Measurements from ENCODE around the gene CSNK1D. TPM values are rescaled to one million over a fixed set of nuclear protein-coding genes. Genes with fewer than 3 reads are reported as not detected.

Gene CSNK1D
- total RNA-seq, 6 experiments from 2014 or later = 116 to 128 (median 118) TPM

GRCh38 chr17:82320140-82320840, 46.8 kb upstream of the CSNK1D start:
- no peak overlapping the region for H3K4me3 Mint-ChIP-seq
- H3K9me3 Mint-ChIP-seq = no peaks in the 10 kb centered on the region
- TF ChIP-seq CTCF (IDR thresholded peaks at IDR 0.05) = no peak

DNA sequence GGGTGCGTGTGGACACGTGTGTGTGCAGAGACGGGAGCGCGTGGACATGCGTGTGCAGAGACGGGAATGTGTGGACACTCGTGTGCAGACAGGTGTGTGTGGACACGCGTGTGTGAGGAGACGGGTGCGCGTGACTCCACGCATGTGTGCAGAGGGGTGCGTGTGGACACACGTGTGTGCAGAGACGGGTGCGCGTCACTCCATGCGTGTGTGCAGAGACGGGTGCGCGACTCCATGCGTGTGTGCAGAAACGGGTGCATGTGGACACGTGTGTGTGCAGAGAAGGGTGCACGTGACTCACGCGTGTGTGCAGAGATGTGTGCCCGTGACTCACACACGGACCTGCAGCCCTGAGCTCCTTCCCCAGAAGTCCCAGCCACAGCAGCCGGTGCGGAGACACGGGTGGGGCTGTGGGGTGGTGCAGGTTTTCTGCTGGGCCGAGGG, 46.1 kb upstream of the CSNK1D start:
- no peak overlapping the region for H3K4me3 Mint-ChIP-seq
- H3K27ac Mint-ChIP-seq = no peak overlapping the region
- peaks cover 2% of the 10 kb centered on the region for H3K27me3 Mint-ChIP-seq (ENCODE audit: insufficient read depth)
- H3K36me3 Mint-ChIP-seq (ENCODE audit: low read depth) = no peaks in the 10 kb centered on the region
- no peaks in the 10 kb centered on the region for H3K4me1 Mint-ChIP-seq (ENCODE audit: low read depth)
- TF ChIP-seq CTCF (IDR thresholded peaks at IDR 0.05) = no peak
- H3K9me3 Mint-ChIP-seq = no peaks in the 10 kb centered on the region
- no peak for DNase-seq

More at GRCh38 chr17:82320140-82320840, 46.8 kb upstream of the CSNK1D start:
- Mint-ChIP-seq H3K27ac (no peak overlapping the region), H3K36me3 (ENCODE audit: low read depth) (no peaks in the 10 kb centered on the region), H3K27me3 (ENCODE audit: insufficient read depth) (peaks cover 2% of the 10 kb centered on the region), H3K4me1 (ENCODE audit: low read depth) (no peaks in the 10 kb centered on the region)
- no peak for DNase-seq

DNA sequence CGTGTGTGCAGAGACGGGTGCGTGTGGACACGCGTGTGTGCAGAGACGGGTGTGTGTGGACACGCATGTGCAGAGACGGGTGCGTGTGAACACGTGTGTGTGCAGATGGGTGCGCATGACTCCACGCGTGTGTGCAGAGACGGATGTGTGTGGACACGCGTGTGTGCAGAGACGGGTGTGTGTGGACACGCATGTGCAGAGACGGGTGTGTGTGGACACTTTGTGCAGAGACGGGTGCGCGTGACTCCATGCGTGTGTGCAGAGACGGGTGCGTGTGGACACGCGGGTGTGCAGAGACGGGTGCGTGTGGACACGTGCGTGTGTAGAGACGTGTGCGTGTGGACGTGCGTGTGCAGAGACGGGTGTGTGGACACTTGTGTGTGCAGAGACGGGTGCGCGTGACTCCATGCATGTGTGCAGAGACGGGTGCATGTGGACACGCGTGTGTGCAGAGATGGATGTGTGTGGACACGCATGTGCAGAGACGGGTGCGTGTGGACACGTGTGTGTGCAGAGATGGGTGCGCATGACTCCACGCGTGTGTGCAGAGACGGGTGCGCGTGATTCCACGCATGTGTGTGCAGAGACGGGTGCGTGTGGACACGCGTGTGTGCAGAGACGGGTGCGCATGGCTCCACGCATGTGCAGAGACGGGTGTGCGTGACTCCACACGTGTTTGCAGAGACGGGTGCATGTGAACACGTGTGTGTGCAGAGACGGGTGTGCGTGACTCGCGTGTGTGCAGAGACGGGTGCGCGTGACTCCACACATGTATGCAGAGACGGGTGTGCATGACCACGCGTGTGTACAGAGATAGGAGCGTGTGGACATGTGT, 45.5 kb upstream of the CSNK1D start:
- H3K27ac Mint-ChIP-seq = no peak overlapping the region
- H3K4me3 Mint-ChIP-seq = no peak overlapping the region

DNA sequence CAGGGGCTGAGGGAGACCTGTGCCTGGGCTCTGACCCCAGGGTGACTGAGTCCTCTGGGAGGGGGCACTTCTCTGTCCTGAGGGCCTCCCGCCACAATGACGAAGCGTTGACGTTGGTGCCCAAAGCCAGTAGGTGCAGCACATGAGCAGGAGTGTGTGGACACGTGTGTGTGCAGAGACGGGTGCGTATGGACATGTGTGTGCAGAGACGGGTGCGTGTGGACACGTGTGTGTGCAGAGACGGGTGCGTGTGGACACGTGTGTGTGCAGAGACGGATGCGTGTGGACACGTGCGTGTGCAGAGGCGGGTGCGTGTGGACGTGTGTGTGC, 44.6 kb upstream of the CSNK1D start:
- Mint-ChIP-seq H3K4me1 (ENCODE audit: low read depth) (no peaks in the 10 kb centered on the region), H3K4me3 (no peak overlapping the region), H3K27ac (no peak overlapping the region), H3K36me3 (ENCODE audit: low read depth) (no peaks in the 10 kb centered on the region), H3K9me3 (no peaks in the 10 kb centered on the region), H3K27me3 (ENCODE audit: insufficient read depth) (peaks cover 2% of the 10 kb centered on the region)
- no peak for DNase-seq
- no peak for TF ChIP-seq CTCF (IDR thresholded peaks at IDR 0.05)

More for the DNA sequence above, 45.5 kb upstream of the CSNK1D start:
- no peaks in the 10 kb centered on the region for H3K36me3 Mint-ChIP-seq (ENCODE audit: low read depth)
- no peaks in the 10 kb centered on the region for H3K9me3 Mint-ChIP-seq
- H3K4me1 Mint-ChIP-seq (ENCODE audit: low read depth) = no peaks in the 10 kb centered on the region
- DNase-seq = no peak
- H3K27me3 Mint-ChIP-seq (ENCODE audit: insufficient read depth) = peaks cover 2% of the 10 kb centered on the region
- no peak for TF ChIP-seq CTCF (IDR thresholded peaks at IDR 0.05)

GRCh38 chr17:82317394-82318168, 44.1 kb upstream of the CSNK1D start, which contains the start of gene CD7:
TSS of gene CD7 (minus strand) at chr17:82317608. CDS start at chr17:82317495, 113 bp downstream.
- Mint-ChIP-seq H3K27me3 (ENCODE audit: insufficient read depth) (peaks cover 2% of the 10 kb centered on the region), H3K4me1 (ENCODE audit: low read depth) (no peaks in the 10 kb centered on the region), H3K36me3 (ENCODE audit: low read depth) (no peaks in the 10 kb centered on the region), H3K27ac (no peak within 1 kb of the TSS), H3K9me3 (no peaks in the 10 kb centered on the region), H3K4me3 (no peak within 1 kb of the TSS)
- DNase-seq = no peak
- no peak for TF ChIP-seq CTCF (IDR thresholded peaks at IDR 0.05)

All from HFFc6 (cell line).